ENCODE data around the gene LRRC4B. TPM values are rescaled to one million over a fixed set of nuclear protein-coding genes. Genes with fewer than 3 reads are reported as not detected.

Gene LRRC4B
- total RNA-seq, 1 experiment from 2014 or later: 0.54 TPM

DNA sequence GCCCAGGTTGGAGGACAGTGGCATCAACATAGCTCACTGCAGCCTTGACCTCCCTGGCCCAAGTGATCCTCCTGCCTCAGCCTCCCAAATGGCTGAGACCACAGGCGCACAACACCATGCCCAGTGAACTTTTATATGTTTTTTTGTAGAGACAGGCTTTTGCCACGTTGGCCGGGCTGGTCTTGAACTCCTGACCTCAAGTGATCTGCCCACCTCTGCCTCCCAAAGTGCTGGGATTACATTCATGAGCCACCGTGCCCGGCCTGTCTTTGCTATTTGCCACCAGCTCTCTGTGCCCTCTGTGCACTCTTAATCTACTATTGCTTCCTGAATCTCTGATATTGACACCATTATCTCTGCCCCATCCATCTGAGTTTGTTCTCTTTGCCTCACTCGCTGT, 34.3 kb upstream of the LRRC4B start:
- Mint-ChIP-seq H3K36me3 (ENCODE audit: insufficient read depth, unreplicated experiment) (no peaks in the 10 kb centered on the region), H3K9me3 (ENCODE audit: unreplicated experiment) (peaks cover 8% of the 10 kb centered on the region), H3K4me3 (ENCODE audit: unreplicated experiment) (no peak overlapping the region), H3K4me1 (ENCODE audit: low read depth, unreplicated experiment) (no peaks in the 10 kb centered on the region), H3K27me3 (ENCODE audit: insufficient read depth, unreplicated experiment) (peaks cover 24% of the 10 kb centered on the region), H3K27ac (ENCODE audit: unreplicated experiment) (no peak overlapping the region)
- ChIA-PET CTCF (interaction anchor here (0.6 kb wide), 1 partner anchor 274 kb away, joined by 5 read pairs; no protein-coding TSS in a partner anchor), POLR2A (no interaction called here)
- no TSS peak for BruUV-seq (replicated peaks)
- H3K9me3 ChIP-seq: 0 out of 2 replicates have a peak, but pooled peaks cover 5% of the 10 kb centered on the region
- no peaks in the 10 kb centered on the region for H3K27me3 ChIP-seq (replicated peaks; ENCODE audit: control insufficient read depth, insufficient read depth, low read length)
- intact Hi-C loops (cut with micrococcal nuclease; ENCODE audit: unreplicated experiment): no loop called here
- H3K4me1 ChIP-seq: no peaks in the 10 kb centered on the region
- TF ChIP-seq, protein P1, sequence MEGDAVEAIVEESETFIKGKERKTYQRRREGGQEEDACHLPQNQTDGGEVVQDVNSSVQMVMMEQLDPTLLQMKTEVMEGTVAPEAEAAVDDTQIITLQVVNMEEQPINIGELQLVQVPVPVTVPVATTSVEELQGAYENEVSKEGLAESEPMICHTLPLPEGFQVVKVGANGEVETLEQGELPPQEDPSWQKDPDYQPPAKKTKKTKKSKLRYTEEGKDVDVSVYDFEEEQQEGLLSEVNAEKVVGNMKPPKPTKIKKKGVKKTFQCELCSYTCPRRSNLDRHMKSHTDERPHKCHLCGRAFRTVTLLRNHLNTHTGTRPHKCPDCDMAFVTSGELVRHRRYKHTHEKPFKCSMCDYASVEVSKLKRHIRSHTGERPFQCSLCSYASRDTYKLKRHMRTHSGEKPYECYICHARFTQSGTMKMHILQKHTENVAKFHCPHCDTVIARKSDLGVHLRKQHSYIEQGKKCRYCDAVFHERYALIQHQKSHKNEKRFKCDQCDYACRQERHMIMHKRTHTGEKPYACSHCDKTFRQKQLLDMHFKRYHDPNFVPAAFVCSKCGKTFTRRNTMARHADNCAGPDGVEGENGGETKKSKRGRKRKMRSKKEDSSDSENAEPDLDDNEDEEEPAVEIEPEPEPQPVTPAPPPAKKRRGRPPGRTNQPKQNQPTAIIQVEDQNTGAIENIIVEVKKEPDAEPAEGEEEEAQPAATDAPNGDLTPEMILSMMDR (IDR thresholded peaks at IDR 0.05; ENCODE audit: insufficient read depth in 1 of 2, low read depth in 1 of 2, low read length in 1 of 2, severe bottlenecking in 1 of 2, unreplicated experiment in 1 of 2): no peak
- H3K4me3 ChIP-seq (ENCODE audit: low read depth, low read length): no peak overlapping the region
- no peaks in the 10 kb centered on the region for H3K36me3 ChIP-seq (ENCODE audit: control insufficient read depth, insufficient read depth, low read length)
- no peak for DNase-seq

DNA sequence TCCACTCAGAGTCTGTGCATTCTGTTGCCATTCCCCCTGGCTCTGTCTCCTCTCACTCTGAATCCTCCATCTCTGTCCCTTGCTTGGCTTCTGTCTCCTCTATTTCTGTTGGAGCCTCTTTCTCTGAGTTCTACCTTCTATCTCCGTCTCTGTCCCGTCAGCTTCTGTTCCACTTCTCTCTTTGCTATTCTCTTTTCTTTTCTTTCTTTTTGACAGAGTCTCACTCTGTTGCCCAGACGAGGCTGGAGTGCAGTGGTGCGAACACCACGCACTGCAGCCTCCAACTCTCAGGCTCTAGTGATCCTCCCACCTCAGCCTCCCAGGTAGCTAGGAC, 33.8 kb upstream of the LRRC4B start:
- no TSS peak for BruUV-seq (replicated peaks)
- CTCF ChIA-PET: interaction anchor here (0.6 kb wide), 1 partner anchor 273 kb away, joined by 5 read pairs; no protein-coding TSS in a partner anchor
- Histone ChIP-seq H3K4me1 (no peaks in the 10 kb centered on the region), H3K4me3 (ENCODE audit: low read depth, low read length) (no peak overlapping the region), H3K36me3 (ENCODE audit: control insufficient read depth, insufficient read depth, low read length) (no peaks in the 10 kb centered on the region), H3K27me3 (replicated peaks; ENCODE audit: control insufficient read depth, insufficient read depth, low read length) (no peaks in the 10 kb centered on the region), H3K9me3 (0 out of 2 replicates have a peak, but pooled peaks cover 5% of the 10 kb centered on the region)
- Mint-ChIP-seq H3K9me3 (ENCODE audit: unreplicated experiment) (peaks cover 3% of the 10 kb centered on the region), H3K36me3 (ENCODE audit: insufficient read depth, unreplicated experiment) (no peaks in the 10 kb centered on the region), H3K4me1 (ENCODE audit: low read depth, unreplicated experiment) (no peaks in the 10 kb centered on the region), H3K27me3 (ENCODE audit: insufficient read depth, unreplicated experiment) (peaks cover 24% of the 10 kb centered on the region), H3K4me3 (ENCODE audit: unreplicated experiment) (no peak overlapping the region), H3K27ac (ENCODE audit: unreplicated experiment) (no peak overlapping the region)
- intact Hi-C loops (cut with micrococcal nuclease; ENCODE audit: unreplicated experiment): no loop called here
- POLR2A ChIA-PET: no interaction called here
- no peak for DNase-seq
- TF ChIP-seq, protein P1 (IDR thresholded peaks at IDR 0.05; ENCODE audit: insufficient read depth in 1 of 2, low read depth in 1 of 2, low read length in 1 of 2, severe bottlenecking in 1 of 2, unreplicated experiment in 1 of 2): no peak

GRCh38 chr19:50601407-50602088, 33.3 kb upstream of the LRRC4B start:
- ChIA-PET POLR2A (no interaction called here), CTCF (no interaction called here)
- TF ChIP-seq, protein P1 (IDR thresholded peaks at IDR 0.05; ENCODE audit: insufficient read depth in 1 of 2, low read depth in 1 of 2, low read length in 1 of 2, severe bottlenecking in 1 of 2, unreplicated experiment in 1 of 2): no peak
- no peak for DNase-seq
- intact Hi-C loops (cut with micrococcal nuclease; ENCODE audit: unreplicated experiment): no loop called here
- Histone ChIP-seq H3K9me3 (0 out of 2 replicates have a peak, but pooled peaks cover 5% of the 10 kb centered on the region), H3K4me3 (ENCODE audit: low read depth, low read length) (no peak overlapping the region), H3K36me3 (ENCODE audit: control insufficient read depth, insufficient read depth, low read length) (no peaks in the 10 kb centered on the region), H3K4me1 (no peaks in the 10 kb centered on the region), H3K27me3 (replicated peaks; ENCODE audit: control insufficient read depth, insufficient read depth, low read length) (no peaks in the 10 kb centered on the region)
- peaks cover 24% of the 10 kb centered on the region for H3K27me3 Mint-ChIP-seq (ENCODE audit: insufficient read depth, unreplicated experiment)
- no peaks in the 10 kb centered on the region for H3K4me1 Mint-ChIP-seq (ENCODE audit: low read depth, unreplicated experiment)
- H3K27ac Mint-ChIP-seq (ENCODE audit: unreplicated experiment): no peak overlapping the region
- no peak overlapping the region for H3K4me3 Mint-ChIP-seq (ENCODE audit: unreplicated experiment)
- no peaks in the 10 kb centered on the region for H3K9me3 Mint-ChIP-seq (ENCODE audit: unreplicated experiment)
- no peaks in the 10 kb centered on the region for H3K36me3 Mint-ChIP-seq (ENCODE audit: insufficient read depth, unreplicated experiment)
- no TSS peak for BruUV-seq (replicated peaks)

Measured in Caco-2 (cell line).